Activated CD4-positive, alpha-beta T cell treated with anti-CD3 and anti-CD28 coated beads, Interleukin-2, Interleukin-4, amounts not matched to agents 100 ng/mL and 50 ng/mL, durations not matched to agents 16 hours and 8 hours (primary cell): Measurements from ENCODE around the gene GID8.

ENCODE experiments used
- DNase-seq: peaks from one replicate; pipeline ENCODE4 v3.0.0-alpha.2; 2020; ENCODE audit warnings: low spot score

Gene GID8

GRCh38 chr20:62986257-62986800, 48.4 kb downstream of the GID8 start:
- DNase-seq, result no peak

- no peak for DNase-seq
These were observed 49.2 kb downstream of the GID8 start for GRCh38 chr20:62987114-62987513.

GRCh38 chr20:62989201-62989601, 51.3 kb downstream of the GID8 start:
- DNase-seq, result no peak

GRCh38 chr20:62990306-62990825, 52.4 kb downstream of the GID8 start:
- DNase-seq, result no peak

- DNase-seq, result no peak
These were observed 53.4 kb downstream of the GID8 start for GRCh38 chr20:62991196-62991807.

GRCh38 chr20:62991863-62992262, 53.9 kb downstream of the GID8 start:
- no peak for DNase-seq

DNA sequence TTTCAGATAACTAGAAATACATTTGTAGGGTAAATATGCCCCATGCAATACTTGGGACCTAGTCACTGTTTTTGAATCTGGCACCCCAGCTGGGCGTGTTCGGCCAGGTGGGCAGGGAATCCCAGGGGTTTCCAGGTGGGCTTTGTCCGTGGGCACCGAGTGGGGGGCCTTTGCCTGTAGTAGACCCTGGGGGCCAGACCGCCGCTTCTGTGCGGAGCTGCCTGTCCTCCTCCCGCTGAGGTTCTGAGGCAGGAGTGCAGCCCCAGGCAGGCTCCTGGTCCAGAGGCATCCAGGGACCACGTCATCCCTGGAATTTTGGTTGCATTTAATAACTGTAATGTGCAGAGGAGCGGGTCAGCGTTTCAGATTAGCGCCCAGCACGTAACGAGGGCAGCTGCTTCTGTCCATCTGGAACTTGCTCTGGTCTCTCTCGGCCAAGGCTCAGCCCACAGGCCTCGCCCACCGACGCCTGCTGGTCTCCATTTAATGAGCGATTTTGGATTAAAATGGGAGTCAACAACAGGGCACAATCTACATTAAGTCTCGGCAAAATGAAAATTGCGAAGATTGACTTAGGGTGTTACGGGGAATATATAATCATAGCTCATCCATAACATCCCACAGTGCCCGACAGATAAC, 56.0 kb downstream of the GID8 start:
- DNase-seq, result no peak

DNA sequence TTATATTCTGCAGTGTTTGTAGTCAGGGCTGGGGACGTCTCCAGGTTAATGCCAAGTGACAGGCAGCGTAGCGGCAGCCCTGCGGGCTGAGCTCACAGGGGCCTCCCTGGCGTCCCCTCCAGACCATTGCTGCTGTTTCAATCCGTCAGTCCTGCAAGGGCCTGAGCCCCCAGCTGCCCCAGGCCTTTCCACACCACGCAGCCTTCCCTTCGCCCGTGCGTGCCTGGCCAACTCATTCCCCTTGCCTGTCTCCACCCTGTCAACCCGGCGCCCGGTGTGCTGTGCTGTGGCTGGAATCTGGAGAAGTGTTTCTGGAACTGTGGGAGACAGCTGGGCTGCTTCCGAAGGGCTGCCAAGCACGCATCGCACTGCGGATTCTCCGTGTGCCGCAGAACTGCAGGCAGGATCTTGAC, 56.9 kb downstream of the GID8 start:
- no peak for DNase-seq

GRCh38 chr20:62995481-62995880, 57.5 kb downstream of the GID8 start:
- DNase-seq, result no peak

GRCh38 chr20:62995898-62996595, 58.1 kb downstream of the GID8 start:
- no peak for DNase-seq

- no peak for DNase-seq
These were observed 58.6 kb downstream of the GID8 start for GRCh38 chr20:62996596-62996982.

DNA sequence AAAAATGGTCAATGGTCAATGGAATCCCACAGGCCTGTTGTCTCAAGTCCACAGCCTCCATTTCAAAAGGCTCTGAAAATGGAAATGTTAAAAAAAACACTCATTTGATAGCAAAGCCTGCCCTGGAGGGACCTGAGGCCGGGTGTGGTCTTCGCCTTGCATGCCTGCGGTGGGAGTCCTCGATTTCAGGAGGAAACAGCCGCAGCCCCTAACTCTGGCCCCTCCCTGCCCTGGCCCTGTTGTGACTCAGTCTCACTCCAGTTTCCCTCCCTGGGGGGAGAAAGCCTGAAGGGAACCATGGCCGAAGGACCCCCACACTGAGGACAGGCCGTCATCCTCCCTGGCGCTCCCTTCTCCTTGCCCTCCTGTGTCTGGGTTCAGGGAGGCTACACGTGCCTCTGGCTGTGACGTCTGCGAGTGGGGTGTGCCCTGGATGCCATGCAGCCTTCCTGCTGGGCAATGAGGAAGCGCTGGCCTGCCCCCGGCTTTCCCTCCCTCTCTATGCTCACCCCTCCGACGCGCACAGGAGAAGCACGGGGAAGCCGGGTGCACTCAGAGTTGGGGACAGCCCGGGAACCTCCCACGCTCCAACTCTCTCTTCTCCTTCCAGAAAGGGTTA, 59.6 kb downstream of the GID8 start:
- no peak for DNase-seq
